GM18951 (cell line): Measurements from ENCODE around the gene PRTFDC1.
"Not testable (repeated sequence)": the region's sequence is repeated elsewhere in the genome, so short reads cannot be mapped to it uniquely, and the experiment has no call there.

Experiments used
- POLR2A ChIP-seq: IDR thresholded peaks from 4 replicates; pipeline ENCODE4 v1.6.1; 2011; ENCODE audit warnings: mild to moderate bottlenecking; ENCODE audit not compliant: insufficient read length, insufficient read depth; ENCODE audit errors: extremely low read depth
- in situ Hi-C: fragments of 300-500 bp; cut with MboI; formaldehyde crosslinking; loops from one replicate; pipeline ENCODE4 v1.12.0; 2022; ENCODE audit warnings: low sequenced_read_pairs, mixed read lengths, inconsistent platforms; ENCODE audit not compliant: unreplicated experiment

PRTFDC1 gene

GRCh38 chr10:24938076-24938475, 14.3 kb downstream of the PRTFDC1 start:
- TF ChIP-seq POLR2A, result no peak
- in situ Hi-C loops, result no loop called here

GRCh38 chr10:24935504-24936292, 16.7 kb downstream of the PRTFDC1 start:
- in situ Hi-C loops, result no loop called here
- no peak for TF ChIP-seq POLR2A

DNA sequence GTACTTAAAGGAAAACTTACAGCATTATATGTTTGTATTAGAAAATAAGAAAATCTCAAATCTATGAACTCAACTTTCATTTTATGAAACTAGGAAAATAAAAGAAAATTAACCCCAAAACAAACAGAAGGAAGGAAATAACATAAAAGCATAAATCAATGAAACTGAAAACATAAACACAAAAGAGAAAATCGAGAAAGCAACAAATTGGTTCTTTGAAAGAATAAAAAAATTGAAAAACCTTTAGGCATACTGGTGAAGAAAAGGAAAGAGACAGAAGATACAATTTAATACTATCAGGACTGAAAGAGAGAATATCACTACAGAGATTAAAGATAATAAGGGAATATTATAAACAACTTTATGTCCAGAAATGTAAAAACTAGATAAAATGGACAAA, 21.2 kb downstream of the PRTFDC1 start:
- in situ Hi-C loops, result no loop called here

GRCh38 chr10:24930427-24930826, 22.0 kb downstream of the PRTFDC1 start:
- in situ Hi-C loops, result no loop called here
- no peak for TF ChIP-seq POLR2A

More for the DNA sequence above, 21.2 kb downstream of the PRTFDC1 start:
- no peak for TF ChIP-seq POLR2A

- TF ChIP-seq POLR2A, result no peak
- in situ Hi-C loops, result no loop called here
These were observed 22.5 kb downstream of the PRTFDC1 start for GRCh38 chr10:24929904-24930303.

DNA sequence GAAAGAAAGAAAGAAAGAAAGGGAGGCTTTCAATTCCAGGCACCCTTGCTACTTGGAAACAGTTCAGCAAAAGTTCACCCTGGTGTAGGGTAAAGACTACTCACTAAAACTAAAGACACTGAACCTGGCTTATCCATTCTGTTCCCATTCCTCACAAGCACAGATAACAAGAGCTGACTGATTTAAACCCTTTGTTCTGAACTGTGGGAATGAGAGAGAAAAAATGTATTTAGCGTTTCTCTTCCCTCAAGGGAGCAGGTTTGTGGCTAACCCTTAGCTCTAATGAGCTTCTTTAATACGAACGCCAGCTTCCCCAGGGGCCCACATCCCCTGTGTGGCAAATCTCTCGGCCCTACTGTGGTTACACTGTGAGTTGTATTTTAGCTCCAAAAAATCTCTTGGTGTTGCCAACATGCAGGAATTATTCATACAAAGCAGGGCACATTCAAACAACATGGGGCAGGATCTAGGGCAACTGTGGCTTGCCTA, 23.3 kb downstream of the PRTFDC1 start:
- in situ Hi-C loops, result no loop called here
- no peak for TF ChIP-seq POLR2A

GRCh38 chr10:24928163-24928562, 24.2 kb downstream of the PRTFDC1 start:
- no peak for TF ChIP-seq POLR2A
- in situ Hi-C loops, result no loop called here

DNA sequence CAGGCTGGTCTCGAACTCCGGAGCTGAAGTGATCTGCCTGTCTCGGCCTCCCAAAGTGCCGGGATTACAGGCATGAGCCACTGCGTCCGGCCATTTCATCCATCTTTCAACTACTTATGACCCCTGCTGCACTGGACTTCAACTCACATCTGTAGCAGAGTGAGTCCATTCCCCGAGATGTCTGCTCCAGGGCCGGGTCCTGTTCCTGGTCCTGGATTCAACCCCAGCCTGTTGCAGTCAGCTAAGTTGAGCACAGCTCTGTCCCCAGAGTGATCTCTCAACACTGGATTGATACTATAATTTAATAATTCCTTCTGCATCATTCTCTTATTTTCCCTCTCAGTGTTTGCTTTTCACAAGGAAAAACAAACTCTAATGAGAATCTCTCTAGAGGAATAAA, 25.8 kb downstream of the PRTFDC1 start:
- no peak for TF ChIP-seq POLR2A
- in situ Hi-C loops, result no loop called here

- TF ChIP-seq POLR2A, result no peak
- in situ Hi-C loops, result no loop called here
These were observed 26.6 kb downstream of the PRTFDC1 start for GRCh38 chr10:24925799-24926198.

- in situ Hi-C loops, result not testable (repeated sequence)
These were observed 27.9 kb downstream of the PRTFDC1 start for GRCh38 chr10:24924483-24924882.

GRCh38 chr10:24922222-24922868, 30.1 kb downstream of the PRTFDC1 start:
- in situ Hi-C loops, result not testable (repeated sequence)

DNA sequence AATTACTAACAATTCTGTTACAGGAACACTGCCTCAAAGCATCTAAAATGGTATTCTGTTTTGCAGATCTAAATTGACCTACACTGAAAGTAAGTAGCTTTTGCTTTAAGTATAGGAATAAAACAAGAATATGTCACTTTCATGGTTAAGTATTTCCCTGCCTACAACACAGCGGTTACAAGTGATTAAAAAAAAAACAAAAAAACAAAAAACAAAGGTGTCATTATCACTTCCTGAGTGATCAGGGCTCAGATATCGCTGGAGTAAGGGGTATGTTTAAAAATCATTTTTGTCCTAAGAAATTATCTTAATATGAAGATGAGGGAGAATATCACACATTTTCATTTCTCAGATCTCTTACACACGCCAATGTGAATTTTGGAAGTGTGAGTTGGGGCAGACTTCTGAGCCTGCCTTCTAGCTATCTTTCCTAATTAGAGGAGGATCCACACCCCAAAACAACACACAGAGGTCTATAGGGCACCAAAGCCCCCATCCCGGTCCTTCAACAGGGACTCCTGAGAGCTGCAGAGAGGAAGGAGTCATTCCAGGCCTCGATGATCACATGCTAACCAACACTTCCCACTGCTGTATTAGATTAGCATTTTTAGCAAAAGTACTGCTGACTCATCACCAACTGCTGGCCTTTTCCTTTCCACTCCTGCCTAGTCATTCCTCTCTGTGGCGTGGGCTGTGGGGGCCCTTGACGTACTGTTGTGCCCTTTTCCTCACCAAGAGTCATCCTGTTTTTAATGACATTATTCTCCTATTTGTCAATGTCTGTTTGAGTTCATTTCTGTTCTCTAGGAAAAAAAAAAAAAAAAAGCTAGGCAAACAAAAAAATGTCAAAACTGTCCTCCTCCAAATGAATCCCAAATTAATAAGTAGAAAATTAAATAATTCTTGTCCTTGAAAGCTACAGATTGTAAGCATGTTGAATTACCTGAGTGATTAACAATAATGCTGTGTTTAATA, 31.2 kb downstream of the PRTFDC1 start:
- no peak for TF ChIP-seq POLR2A
- in situ Hi-C loops, result no loop called here

GRCh38 chr10:24920192-24920591, 32.2 kb downstream of the PRTFDC1 start:
- in situ Hi-C loops, result not testable (repeated sequence)

GRCh38 chr10:24919629-24920028, 32.8 kb downstream of the PRTFDC1 start:
- in situ Hi-C loops, result not testable (repeated sequence)
